ENCODE data around the gene PIWIL4. TPM values are rescaled to one million over a fixed set of nuclear protein-coding genes. Genes with fewer than 3 reads are reported as not detected.
A peak's percentile ranks its signal among the peaks of the same experiment; 100 is the strongest.

The PIWIL4 gene
- total RNA-seq, 1 donor from 2014 or later = 0.62 TPM

- Mint-ChIP-seq H3K27ac (peak within 1 kb of the TSS; percentile 97), H3K9me3 (no peaks in the 10 kb centered on the region), H3K4me3 (peak within 1 kb of the TSS; percentile 98), H3K4me1 (peaks cover 17% of the 10 kb centered on the region), H3K36me3 (ENCODE audit: low read depth) (peaks cover 4% of the 10 kb centered on the region), H3K27me3 (peaks cover 10% of the 10 kb centered on the region)
- no peak for TF ChIP-seq CTCF (IDR thresholded peaks at IDR 0.05)
- CTCF ChIA-PET = no interaction called here
- peak; percentile 72 for DNase-seq
- intact Hi-C loops (cut with micrococcal nuclease) = loop anchor here (1.0 to 2.0 kb wide), 4 partner anchors 25 to 523 kb away; partner anchors contain the start of gene SRSF8
- ATAC-seq (ENCODE audit: low read depth) = peak; percentile 83
- POLR2A ChIA-PET = interaction anchor here (0.6 to 1.3 kb wide), 3 partner anchors 58 to 666 kb away, joined by 3 to 6 read pairs (median 4); partner anchors contain the start of gene SRSF8
These were observed 23.2 kb upstream of the PIWIL4 start, which contains the start of gene FUT4 for GRCh38 chr11:94543695-94544645. Gene FUT4 (plus strand): TSS chr11:94543921. CDS start chr11:94544134, 213 bp downstream.

GRCh38 chr11:94544646-94545263 is 22.4 kb upstream of the PIWIL4 start:
- H3K27me3 Mint-ChIP-seq = peaks cover 8% of the 10 kb centered on the region
- intact Hi-C loops (cut with micrococcal nuclease) = no loop called here
- peaks cover 17% of the 10 kb centered on the region for H3K4me1 Mint-ChIP-seq
- CTCF ChIA-PET = no interaction called here
- no peak for TF ChIP-seq CTCF (IDR thresholded peaks at IDR 0.05)
- H3K36me3 Mint-ChIP-seq (ENCODE audit: low read depth) = peaks cover 4% of the 10 kb centered on the region
- POLR2A ChIA-PET = interaction anchor here (1.3 kb wide), 1 partner anchor 522 kb away, joined by 6 read pairs; the partner anchor contains the start of gene SRSF8
- ATAC-seq (ENCODE audit: low read depth) (no peak), DNase-seq (no peak)
- no peak overlapping the region for H3K27ac Mint-ChIP-seq
- no peaks in the 10 kb centered on the region for H3K9me3 Mint-ChIP-seq
- peak overlapping the region; percentile 70 for H3K4me3 Mint-ChIP-seq

GRCh38 chr11:94545264-94546161 is 21.7 kb upstream of the PIWIL4 start:
- no peak for ATAC-seq (ENCODE audit: low read depth)
- intact Hi-C loops (cut with micrococcal nuclease) = no loop called here
- Mint-ChIP-seq H3K27ac (no peak overlapping the region), H3K9me3 (no peaks in the 10 kb centered on the region), H3K4me3 (peak overlapping the region; percentile 70), H3K4me1 (peaks cover 20% of the 10 kb centered on the region), H3K36me3 (ENCODE audit: low read depth) (peaks cover 4% of the 10 kb centered on the region), H3K27me3 (peaks cover 8% of the 10 kb centered on the region)
- POLR2A ChIA-PET = interaction anchor here (0.6 kb wide), 1 partner anchor 9 kb away, joined by 9 read pairs; no protein-coding TSS in a partner anchor
- TF ChIP-seq CTCF (IDR thresholded peaks at IDR 0.05) = no peak
- no peak for DNase-seq
- CTCF ChIA-PET = interaction anchor here (1.1 kb wide), 1 partner anchor 1919 kb away, joined by 3 read pairs; no protein-coding TSS in a partner anchor

- intact Hi-C loops (cut with micrococcal nuclease) = no loop called here
- ATAC-seq (ENCODE audit: low read depth) (no peak), DNase-seq (no peak)
- H3K27me3 Mint-ChIP-seq = peaks cover 8% of the 10 kb centered on the region
- peak overlapping the region; percentile 70 for H3K4me3 Mint-ChIP-seq
- peaks cover 21% of the 10 kb centered on the region for H3K4me1 Mint-ChIP-seq
- no peak for TF ChIP-seq CTCF (IDR thresholded peaks at IDR 0.05)
- peaks cover 4% of the 10 kb centered on the region for H3K36me3 Mint-ChIP-seq (ENCODE audit: low read depth)
- H3K27ac Mint-ChIP-seq = no peak overlapping the region
- H3K9me3 Mint-ChIP-seq = no peaks in the 10 kb centered on the region
- ChIA-PET CTCF (interaction anchor here (1.1 kb wide), 1 partner anchor 1919 kb away, joined by 3 read pairs; no protein-coding TSS in a partner anchor), POLR2A (no interaction called here)
These were observed 21.1 kb upstream of the PIWIL4 start for GRCh38 chr11:94546162-94546470.
